GM21723 (cell line): ENCODE measurements around the gene SCN10A.

Experiments
- ATAC-seq: cut with Tn5 transposase; IDR thresholded peaks from one replicate; pipeline ENCODE4 v1.9.1; 2021; ENCODE audit warnings: mild to moderate bottlenecking, moderate library complexity; ENCODE audit not compliant: unreplicated experiment

The SCN10A gene

GRCh38 chr3:38782148-38782547 is 33.9 kb downstream of the SCN10A start:
- ATAC-seq: no peak

- ATAC-seq: no peak
Observed at GRCh38 chr3:38773528-38773927, 42.5 kb downstream of the SCN10A start.

GRCh38 chr3:38763569-38763968 is 52.4 kb downstream of the SCN10A start:
- ATAC-seq: no peak

GRCh38 chr3:38758557-38758956 is 57.5 kb downstream of the SCN10A start:
- no peak for ATAC-seq

GRCh38 chr3:38757721-38758120 is 58.3 kb downstream of the SCN10A start:
- no peak for ATAC-seq

- ATAC-seq: no peak
Observed at GRCh38 chr3:38756892-38757291, 59.1 kb downstream of the SCN10A start.

GRCh38 chr3:38755130-38755529 is 60.9 kb downstream of the SCN10A start:
- ATAC-seq: no peak

GRCh38 chr3:38746641-38747040 is 69.4 kb downstream of the SCN10A start:
- ATAC-seq: no peak

GRCh38 chr3:38743043-38743442 is 73.0 kb downstream of the SCN10A start:
- ATAC-seq: no peak

- no peak for ATAC-seq
Observed at GRCh38 chr3:38742550-38742949, 73.5 kb downstream of the SCN10A start.

GRCh38 chr3:38740537-38740936 is 75.5 kb downstream of the SCN10A start:
- no peak for ATAC-seq

GRCh38 chr3:38739931-38740330 is 76.1 kb downstream of the SCN10A start:
- ATAC-seq: no peak

- no peak for ATAC-seq
Observed at GRCh38 chr3:38739396-38739689, 76.7 kb downstream of the SCN10A start.

- no peak for ATAC-seq
Observed at GRCh38 chr3:38738630-38739395, 77.2 kb downstream of the SCN10A start.

- no peak for ATAC-seq
Observed at GRCh38 chr3:38731522-38731921, 84.5 kb downstream of the SCN10A start.

- ATAC-seq: no peak
Observed at GRCh38 chr3:38730281-38730680, 85.7 kb downstream of the SCN10A start.

- no peak for ATAC-seq
Observed at GRCh38 chr3:38728008-38728407, 88.0 kb downstream of the SCN10A start.

- no peak for ATAC-seq
Observed at GRCh38 chr3:38726751-38727150, 89.3 kb downstream of the SCN10A start.

- ATAC-seq: no peak
Observed at GRCh38 chr3:38725726-38726419, 90.1 kb downstream of the SCN10A start.

GRCh38 chr3:38724392-38724736 is 91.7 kb downstream of the SCN10A start:
- ATAC-seq: no peak

- no peak for ATAC-seq
Observed at GRCh38 chr3:38723569-38724391, 92.2 kb downstream of the SCN10A start.
